Astrocyte of the spinal cord (primary cell): ENCODE results near the gene FOXN3.
A peak's percentile ranks its signal among the peaks of the same experiment; 100 is the strongest.

Experiments
- DNase-seq: peaks from one replicate; pipeline ENCODE4 v3.0.0; 2011; ENCODE audit warnings: low read depth, low spot score
- H3K4me3 ChIP-seq: 2 replicates; pipeline ENCODE4 v1.5.1; 2011; ENCODE audit warnings: low read depth, mild to moderate bottlenecking, low read length, moderate library complexity
- in situ Hi-C: cut with HindIII; loops from 2 replicates; pipeline ENCODE4 v1.10.0; 2017; ENCODE audit warnings: low sequenced_read_pairs
- TF ChIP-seq, protein P1 (sequence below): IDR thresholded peaks from 2 replicates; pipeline ENCODE4 v1.5.1; 2012; ENCODE audit warnings: low read depth, mild to moderate bottlenecking, low read length, inconsistent platforms

FOXN3 gene

DNA sequence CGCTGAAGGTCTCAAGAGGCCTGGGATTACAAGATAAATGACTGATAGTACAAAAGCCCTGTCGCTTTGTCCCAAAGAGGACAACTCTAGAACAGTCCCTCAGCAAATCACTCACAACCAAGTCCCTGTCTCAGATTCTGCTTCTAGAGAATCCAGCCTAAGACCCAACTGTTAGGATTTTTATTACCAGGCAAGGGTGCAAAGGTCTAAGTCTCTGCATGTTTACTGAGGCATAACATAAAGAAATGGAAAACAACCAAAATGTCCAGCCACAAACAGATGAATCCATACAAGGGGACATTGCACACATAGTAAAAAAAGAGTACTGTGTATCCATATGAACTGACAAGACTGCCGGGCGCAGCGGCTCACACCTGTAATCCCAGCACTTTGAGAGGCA lies 104.1 kb downstream of the FOXN3 start:
- DNase-seq: no peak
- in situ Hi-C loops: no loop called here
- TF ChIP-seq, protein P1, sequence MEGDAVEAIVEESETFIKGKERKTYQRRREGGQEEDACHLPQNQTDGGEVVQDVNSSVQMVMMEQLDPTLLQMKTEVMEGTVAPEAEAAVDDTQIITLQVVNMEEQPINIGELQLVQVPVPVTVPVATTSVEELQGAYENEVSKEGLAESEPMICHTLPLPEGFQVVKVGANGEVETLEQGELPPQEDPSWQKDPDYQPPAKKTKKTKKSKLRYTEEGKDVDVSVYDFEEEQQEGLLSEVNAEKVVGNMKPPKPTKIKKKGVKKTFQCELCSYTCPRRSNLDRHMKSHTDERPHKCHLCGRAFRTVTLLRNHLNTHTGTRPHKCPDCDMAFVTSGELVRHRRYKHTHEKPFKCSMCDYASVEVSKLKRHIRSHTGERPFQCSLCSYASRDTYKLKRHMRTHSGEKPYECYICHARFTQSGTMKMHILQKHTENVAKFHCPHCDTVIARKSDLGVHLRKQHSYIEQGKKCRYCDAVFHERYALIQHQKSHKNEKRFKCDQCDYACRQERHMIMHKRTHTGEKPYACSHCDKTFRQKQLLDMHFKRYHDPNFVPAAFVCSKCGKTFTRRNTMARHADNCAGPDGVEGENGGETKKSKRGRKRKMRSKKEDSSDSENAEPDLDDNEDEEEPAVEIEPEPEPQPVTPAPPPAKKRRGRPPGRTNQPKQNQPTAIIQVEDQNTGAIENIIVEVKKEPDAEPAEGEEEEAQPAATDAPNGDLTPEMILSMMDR: no peak
- no peak overlapping the region for H3K4me3 ChIP-seq

DNA sequence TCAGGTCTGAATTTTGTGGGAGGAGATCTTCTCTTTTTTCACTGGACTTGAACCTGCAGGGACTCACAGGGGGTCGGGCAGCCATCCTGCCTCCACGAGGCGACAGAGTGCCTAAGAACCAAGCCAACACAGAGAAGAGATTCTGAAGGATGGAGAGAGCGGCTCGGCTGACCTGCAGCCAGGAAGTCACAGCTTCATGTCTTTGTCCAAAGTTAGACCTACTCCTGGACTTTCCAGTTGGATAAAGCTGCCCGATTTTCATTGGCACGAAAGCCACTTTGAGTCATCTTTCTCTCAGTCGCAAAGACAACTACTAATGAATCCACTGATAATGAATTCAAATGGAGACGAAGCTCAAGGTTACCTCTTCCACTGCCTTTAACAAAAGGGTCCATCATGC lies 106.8 kb downstream of the FOXN3 start:
- no peak for DNase-seq
- no peak overlapping the region for H3K4me3 ChIP-seq
- TF ChIP-seq, protein P1: no peak
- in situ Hi-C loops: no loop called here

- no peak for DNase-seq
- in situ Hi-C loops: no loop called here
- TF ChIP-seq, protein P1: no peak
- no peak overlapping the region for H3K4me3 ChIP-seq
Observed at GRCh38 chr14:89309670-89310177, 107.3 kb downstream of the FOXN3 start.

DNA sequence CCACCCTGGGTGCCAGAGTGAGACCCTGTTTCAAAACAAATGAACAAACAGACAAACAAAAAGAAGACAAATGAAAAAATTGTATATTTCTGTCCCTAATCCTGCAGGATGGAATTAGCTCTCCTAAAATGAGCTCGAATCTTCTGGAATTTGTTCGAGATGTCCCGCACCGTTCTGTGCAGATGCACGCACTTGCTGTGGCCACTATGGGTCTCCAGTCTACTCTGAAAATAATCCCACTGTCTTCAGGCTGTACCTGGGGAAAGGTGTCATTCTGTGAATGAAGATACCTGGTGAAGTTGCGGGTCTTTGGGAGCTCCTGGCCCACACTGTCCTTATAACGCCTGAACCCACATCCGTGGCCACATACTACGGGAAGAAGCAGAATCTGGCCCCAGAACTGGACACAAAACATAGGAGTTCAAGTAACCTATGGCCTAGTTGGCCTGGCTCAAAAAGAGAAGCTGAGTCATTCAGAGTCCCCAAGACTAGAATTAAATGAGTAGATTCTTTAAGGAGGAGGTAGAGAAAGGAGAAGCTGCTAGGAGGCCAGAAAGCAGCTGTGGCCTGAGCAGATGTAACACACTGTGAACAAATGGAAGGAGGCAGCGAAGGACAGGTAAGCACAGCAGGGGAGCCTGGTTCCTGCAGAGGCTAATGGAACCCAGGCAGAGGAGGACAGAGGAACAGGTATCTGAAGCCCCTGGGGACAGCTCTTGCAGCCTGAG lies 108.6 kb downstream of the FOXN3 start:
- in situ Hi-C loops: no loop called here
- TF ChIP-seq, protein P1: no peak
- DNase-seq: no peak
- H3K4me3 ChIP-seq: no peak overlapping the region

GRCh38 chr14:89307409-89307808 lies 109.6 kb downstream of the FOXN3 start:
- no peak overlapping the region for H3K4me3 ChIP-seq
- in situ Hi-C loops: no loop called here
- TF ChIP-seq, protein P1: no peak
- DNase-seq: no peak

DNA sequence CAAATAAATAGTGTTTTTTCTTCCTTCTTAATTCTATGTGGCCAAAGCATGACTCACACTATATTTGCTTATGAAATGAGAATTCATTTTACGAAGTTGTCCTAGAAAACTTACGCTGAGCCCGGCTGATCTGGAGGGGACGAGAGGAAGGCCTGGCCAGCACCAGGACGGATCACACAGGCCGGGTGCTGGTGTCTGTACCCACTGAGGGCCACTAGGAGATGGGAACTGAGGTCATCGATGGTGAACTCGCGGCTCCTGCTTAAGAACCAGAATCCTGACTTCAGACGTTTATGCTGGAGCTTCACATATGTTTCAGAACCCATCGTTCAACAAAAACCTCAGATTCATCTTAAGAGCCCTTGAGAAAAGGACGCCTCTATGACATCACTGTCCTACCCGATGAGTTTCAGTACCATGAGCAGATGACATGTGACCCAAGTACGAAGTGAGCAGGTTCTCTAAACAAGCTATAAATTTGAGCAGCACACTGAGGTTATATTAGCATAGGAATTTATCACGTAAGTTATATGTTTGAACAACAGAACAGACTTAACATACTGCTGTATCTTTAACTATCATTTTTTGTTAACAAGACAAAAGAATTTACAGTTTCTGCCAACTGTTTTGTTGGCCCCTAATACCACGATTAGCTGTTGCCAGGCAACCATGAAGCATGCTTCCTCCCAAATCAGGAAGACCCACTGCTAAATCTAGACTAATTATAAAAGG lies 111.9 kb downstream of the FOXN3 start:
- DNase-seq: peak; percentile 71
- in situ Hi-C loops: no loop called here
- no peak overlapping the region for H3K4me3 ChIP-seq
- TF ChIP-seq, protein P1: no peak
